ENCODE results near the gene LIX1.

The LIX1 gene

DNA sequence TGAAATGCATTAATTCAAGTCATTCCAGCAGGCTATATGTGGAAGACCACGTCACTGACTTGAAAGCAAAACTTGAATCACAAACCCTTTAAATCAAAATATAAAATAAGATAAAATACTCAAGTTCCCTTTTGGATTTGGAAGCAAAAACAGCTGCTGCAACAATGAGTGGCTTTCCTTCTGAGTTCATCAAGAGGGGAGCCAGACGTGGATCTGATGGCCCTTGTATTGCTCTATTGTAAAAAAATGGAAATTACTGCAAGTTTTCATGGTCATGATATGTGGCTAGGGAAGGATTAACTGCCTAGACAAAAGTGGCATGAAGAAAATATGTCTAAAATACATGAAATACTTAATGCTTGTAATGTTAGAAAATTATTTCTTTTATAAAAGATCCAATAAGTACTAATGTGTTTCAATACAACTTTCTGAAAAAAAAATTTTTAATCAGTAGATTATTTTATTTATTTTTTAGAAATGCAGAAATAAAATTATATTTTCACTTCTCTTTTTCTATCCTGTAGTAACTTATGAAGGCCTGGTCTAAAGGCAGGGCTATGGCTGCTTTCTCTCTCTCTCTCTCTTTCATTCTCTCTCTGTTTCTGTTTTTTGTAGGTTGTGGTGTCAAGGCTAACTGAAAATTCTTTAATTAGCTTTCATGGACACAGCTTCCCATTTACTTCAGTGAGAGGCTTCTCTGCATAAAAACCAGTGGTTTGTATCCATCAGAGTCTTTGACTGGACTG lies 24.0 kb downstream of the LIX1 start:
- TF ChIP-seq CTCF (IDR thresholded peaks at IDR 0.05; ENCODE audit: low read depth, low read length) = no peak

GRCh38 chr5:97115932-97116331 lies 26.5 kb downstream of the LIX1 start:
- no peak for DNase-seq (ENCODE audit: extremely low read depth, low read depth)
- no peak for TF ChIP-seq CTCF (IDR thresholded peaks at IDR 0.05; ENCODE audit: low read depth, low read length)

More for the DNA sequence above, 24.0 kb downstream of the LIX1 start:
- DNase-seq (ENCODE audit: extremely low read depth, low read depth) = no peak

- no peak for TF ChIP-seq CTCF (IDR thresholded peaks at IDR 0.05; ENCODE audit: low read depth, low read length)
- DNase-seq (ENCODE audit: extremely low read depth, low read depth) = no peak
Observed at GRCh38 chr5:97112230-97112629, 30.2 kb downstream of the LIX1 start.

- no peak for DNase-seq (ENCODE audit: extremely low read depth, low read depth)
- TF ChIP-seq CTCF (IDR thresholded peaks at IDR 0.05; ENCODE audit: low read depth, low read length) = no peak
Observed at GRCh38 chr5:97111616-97112015, 30.8 kb downstream of the LIX1 start.

- no peak for DNase-seq (ENCODE audit: extremely low read depth, low read depth)
- TF ChIP-seq CTCF (IDR thresholded peaks at IDR 0.05; ENCODE audit: low read depth, low read length) = no peak
Observed at GRCh38 chr5:97111004-97111403, 31.4 kb downstream of the LIX1 start.

- no peak for DNase-seq (ENCODE audit: extremely low read depth, low read depth)
- TF ChIP-seq CTCF (IDR thresholded peaks at IDR 0.05; ENCODE audit: low read depth, low read length) = no peak
Observed at GRCh38 chr5:97107318-97107717, 35.1 kb downstream of the LIX1 start.

DNA sequence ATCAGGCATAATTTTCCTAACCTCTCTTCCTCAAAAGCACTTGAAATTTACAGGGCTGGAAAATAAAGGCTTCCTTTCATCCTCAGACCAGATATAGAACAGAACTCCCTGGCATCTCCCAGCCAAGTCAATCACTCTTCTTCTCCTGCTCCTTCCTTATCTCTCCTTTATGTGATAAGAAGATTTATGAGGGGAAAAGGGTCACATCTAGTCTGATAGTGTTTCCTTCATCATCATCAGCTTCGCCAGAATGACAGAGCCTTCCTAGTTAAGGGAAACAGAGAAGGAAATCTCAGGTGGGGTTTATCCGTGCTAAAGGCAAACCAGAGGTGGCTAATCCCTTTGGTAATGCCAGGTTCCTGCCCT lies 36.2 kb downstream of the LIX1 start:
- no peak for DNase-seq (ENCODE audit: extremely low read depth, low read depth)

More for the DNA sequence above, 36.2 kb downstream of the LIX1 start:
- TF ChIP-seq CTCF (IDR thresholded peaks at IDR 0.05; ENCODE audit: low read depth, low read length) = no peak

Measured in AG09319 (cell line).